H1 (cell line): ENCODE measurements around the gene ZNF599. TPM values are rescaled to one million over a fixed set of nuclear protein-coding genes. Genes with fewer than 3 reads are reported as not detected.

Experiments
- CTCF ChIA-PET: fragments of 300-600 bp; sonication (Branson Sonifier 250); formaldehyde crosslinking; loops from one replicate; lab custom pipeline; 2021; ENCODE audit not compliant: partially characterized antibody; lab: Charles Lee
- POLR2A ChIA-PET: fragments of 300-600 bp; sonication (Branson Sonifier 250); formaldehyde crosslinking; loops from one replicate; lab custom pipeline; 2021; ENCODE audit warnings: inconsistent platforms; ENCODE audit not compliant: partially characterized antibody; lab: Charles Lee
- DNase-seq, 2 experiments: peaks; one replicate each; pipeline versions ENCODE4 v3.0.0 to v3.0.0-alpha.2; 2010 to 2022; ENCODE audit warnings: low spot score in 2 of 2, low read depth in 1 of 2, mixed read lengths in 1 of 2
- FAIRE-seq: peaks from 2 replicates; lab custom pipeline; 2011; peaks lifted over from hg19 to GRCh38; lab: Jason Lieb, UNC
- H2AFZ ChIP-seq: 2 replicates; pipeline ENCODE4 v1.8.1; 2012; ENCODE audit warnings: low read length, inconsistent platforms
- H2AK5ac ChIP-seq: 2 replicates; pipeline ENCODE4 v1.6.1; 2013; ENCODE audit warnings: low read depth, low read length
- H2BK120ac ChIP-seq: replicated peaks from 2 replicates; pipeline ENCODE3; 2013; ENCODE audit warnings: low read depth, low read length, inconsistent platforms
- H2BK12ac ChIP-seq: 2 replicates; pipeline ENCODE4 v1.6.1; 2013; ENCODE audit warnings: low read depth, low read length
- H2BK15ac ChIP-seq: 2 replicates; pipeline ENCODE4 v1.6.1; 2013; ENCODE audit warnings: low read length
- H2BK20ac ChIP-seq: 2 replicates; pipeline ENCODE4 v1.6.1; 2013; ENCODE audit warnings: low read length
- H2BK5ac ChIP-seq: 2 replicates; pipeline ENCODE4 v1.6.1; 2013; ENCODE audit warnings: low read depth, low read length
- H3K14ac ChIP-seq: 2 replicates; pipeline ENCODE4 v1.6.1; 2013; ENCODE audit warnings: inconsistent platforms; ENCODE audit not compliant: insufficient read length
- H3K18ac ChIP-seq: 2 replicates; pipeline ENCODE4 v1.6.1; 2013; ENCODE audit warnings: low read length; ENCODE audit errors: extremely low read depth
- H3K23ac ChIP-seq: 2 replicates; pipeline ENCODE4 v1.6.1; 2013; ENCODE audit warnings: inconsistent platforms; ENCODE audit not compliant: insufficient read length
- H3K23me2 ChIP-seq: 2 replicates; pipeline ENCODE4 v1.6.1; 2013; ENCODE audit warnings: low read depth, low read length
- H3K27ac ChIP-seq: 2 replicates; pipeline ENCODE4 v1.6.1; 2011; ENCODE audit warnings: low read depth, low read length, inconsistent platforms
- H3K27me3 ChIP-seq, 4 experiments: replicated peaks in 1 of 4; 1 replicate in 1 of 4; 2 replicates in 3 of 4; pipeline versions ENCODE4 v1.6.1 to v1.8.1; 2011 to 2013; ENCODE audit warnings: low read length in 3 of 4, mild to moderate bottlenecking in 3 of 4, inconsistent platforms in 2 of 4, mixed read lengths in 2 of 4, moderate library complexity in 1 of 4; ENCODE audit not compliant: control insufficient read depth in 3 of 4, insufficient read depth in 3 of 4; ENCODE audit errors: extremely low read depth in 1 of 4
- H3K36me3 ChIP-seq, 4 experiments: 2 replicates each; pipeline versions ENCODE4 v1.6.1 to v1.8.1; 2011 to 2013; ENCODE audit warnings: mild to moderate bottlenecking in 4 of 4, low read length in 3 of 4, moderate library complexity in 2 of 4, control low read depth in 1 of 4, inconsistent platforms in 1 of 4; ENCODE audit not compliant: insufficient read depth in 4 of 4, control insufficient read depth in 2 of 4
- H3K4ac ChIP-seq: replicated peaks from 2 replicates; pipeline ENCODE3; 2013; ENCODE audit warnings: low read length, low read depth, mixed read lengths, inconsistent platforms; ENCODE audit not compliant: insufficient read length
- H3K4me1 ChIP-seq, 4 experiments: replicated peaks in 1 of 4; 1 replicate in 1 of 4; 2 replicates in 3 of 4; pipeline versions ENCODE4 v1.6.1 to v1.8.1; 2011 to 2013; ENCODE audit warnings: low read length in 3 of 4, inconsistent platforms in 2 of 4, mixed read lengths in 1 of 4; ENCODE audit not compliant: insufficient read depth in 4 of 4, control insufficient read depth in 3 of 4
- H3K4me2 ChIP-seq, 2 experiments: 2 replicates each; pipeline versions ENCODE4 v1.6.1 to v1.8.1; 2011 to 2013; ENCODE audit warnings: low read depth in 2 of 2, low read length in 2 of 2, control low read depth in 1 of 2, inconsistent platforms in 1 of 2, mild to moderate bottlenecking in 1 of 2; ENCODE audit not compliant: insufficient read depth in 1 of 2
- H3K4me3 ChIP-seq, 4 experiments: fragments of 200-600, 300-600 bp in 1 of 4; sonication (generic), shearing (Covaris generic), sonication (Bioruptor Twin) in 1 of 4; 2 replicates each; pipeline versions ENCODE4 v1.5.1 to v1.8.1; 2011 to 2016; ENCODE audit warnings: low read length in 4 of 4, low read depth in 3 of 4, control low read depth in 2 of 4, inconsistent platforms in 2 of 4, mild to moderate bottlenecking in 2 of 4, mixed read lengths in 1 of 4, moderate library complexity in 1 of 4; ENCODE audit not compliant: insufficient read depth in 2 of 4; ENCODE audit errors: extremely low read depth in 1 of 4
- H3K56ac ChIP-seq: replicated peaks from 2 replicates; pipeline ENCODE3; 2013; ENCODE audit warnings: low read depth, mild to moderate bottlenecking, mixed read lengths, low read length, inconsistent platforms; ENCODE audit not compliant: insufficient read length
- H3K79me1 ChIP-seq: 2 replicates; pipeline ENCODE4 v1.6.1; 2013; ENCODE audit warnings: low read depth, low read length, control low read depth
- H3K79me2 ChIP-seq, 2 experiments: 2 replicates each; pipeline versions ENCODE4 v1.6.1 to v1.8.1; 2012 to 2013; ENCODE audit warnings: low read length in 2 of 2, mild to moderate bottlenecking in 2 of 2, inconsistent platforms in 1 of 2; ENCODE audit not compliant: insufficient read depth in 2 of 2, control insufficient read depth in 1 of 2
- H3K9ac ChIP-seq, 4 experiments: replicated peaks in 1 of 4; 1 replicate in 1 of 4; 2 replicates in 3 of 4; pipeline versions ENCODE4 v1.6.1 to v1.8.1; 2011 to 2013; ENCODE audit warnings: low read depth in 3 of 4, low read length in 3 of 4, control low read depth in 2 of 4, mild to moderate bottlenecking in 2 of 4, moderate library complexity in 2 of 4, inconsistent platforms in 1 of 4; ENCODE audit errors: extremely low read depth in 1 of 4
- H3K9me3 ChIP-seq, 2 experiments: 2 replicates each; pipeline versions ENCODE4 v1.6.1 to v1.8.1; 2012 to 2013; ENCODE audit warnings: mild to moderate bottlenecking in 2 of 2, moderate library complexity in 2 of 2, control low read depth in 1 of 2, inconsistent platforms in 1 of 2, low read depth in 1 of 2, low read length in 1 of 2, mixed read lengths in 1 of 2; ENCODE audit not compliant: insufficient read depth in 2 of 2
- H4K20me1 ChIP-seq, 2 experiments: replicated peaks in 1 of 2; 2 replicates each; pipeline versions ENCODE3 to v1.8.1; 2011 to 2013; ENCODE audit warnings: inconsistent platforms in 2 of 2, low read length in 2 of 2, mild to moderate bottlenecking in 1 of 2; ENCODE audit not compliant: insufficient read depth in 2 of 2, control insufficient read depth in 1 of 2
- H4K5ac ChIP-seq: 2 replicates; pipeline ENCODE4 v1.6.1; 2013; ENCODE audit warnings: low read length, low read depth, mixed read lengths, inconsistent platforms; ENCODE audit not compliant: insufficient read length
- H4K8ac ChIP-seq: 2 replicates; pipeline ENCODE4 v1.8.0; 2013; ENCODE audit warnings: mild to moderate bottlenecking, moderate library complexity, low read length, inconsistent platforms; ENCODE audit not compliant: insufficient read depth; ENCODE audit errors: extremely low read depth
- H4K91ac ChIP-seq: replicated peaks from 2 replicates; pipeline ENCODE3; 2013; ENCODE audit warnings: low read length, mixed read lengths, inconsistent platforms; ENCODE audit not compliant: insufficient read length
- CBX5 ChIP-seq: fragments of 300-800, 300-1000 bp; sonication (generic); IDR thresholded peaks from 2 replicates; pipeline ENCODE4 v1.7.1; 2016; ENCODE audit warnings: antibody characterized with exemption, low read length, low read depth
- GABPA ChIP-seq: IDR thresholded peaks from 2 replicates; pipeline ENCODE4 v1.6.1; 2011; ENCODE audit warnings: mild to moderate bottlenecking, low read length, moderate library complexity, borderline replicate concordance; ENCODE audit not compliant: insufficient read depth
- KDM1A ChIP-seq: fragments of 200-600, 300-600 bp; sonication (generic); IDR thresholded peaks from 2 replicates; pipeline ENCODE4 v1.7.1; 2016; ENCODE audit warnings: mild to moderate bottlenecking, low read length, borderline replicate concordance
- KDM5A ChIP-seq: fragments of 200-600 bp; IDR thresholded peaks from 2 replicates; pipeline ENCODE4 v1.7.1; 2012; ENCODE audit warnings: mild to moderate bottlenecking, low read length, inconsistent platforms, mixed read lengths
- MAFK ChIP-seq: IDR thresholded peaks from 2 replicates; pipeline ENCODE4 v1.6.1; 2012; ENCODE audit warnings: low read depth, mild to moderate bottlenecking, improper control_type of control experiment, low read length
- POLR2AphosphoS5 ChIP-seq: IDR thresholded peaks from 2 replicates; pipeline ENCODE4 v1.6.1; 2011; ENCODE audit warnings: low read depth, low read length
- RAD21 ChIP-seq, 2 experiments: IDR thresholded peaks in 1 of 2; conservative IDR thresholded peaks in 1 of 2; 2 replicates each; pipeline ENCODE4 v1.6.1; 2011; ENCODE audit warnings: low read depth in 2 of 2, low read length in 2 of 2, improper control_type of control experiment in 1 of 2, inconsistent platforms in 1 of 2, mild to moderate bottlenecking in 1 of 2, moderate library complexity in 1 of 2
- RXRA ChIP-seq: IDR thresholded peaks from 2 replicates; pipeline ENCODE4 v1.6.1; 2011; ENCODE audit warnings: low read depth, mild to moderate bottlenecking, low read length, moderate library complexity; ENCODE audit not compliant: insufficient read depth
- SIRT6 ChIP-seq: IDR thresholded peaks from one replicate; pipeline ENCODE4 v1.7.1; 2012; ENCODE audit warnings: low read length, inconsistent platforms
- TBP ChIP-seq: IDR thresholded peaks from 2 replicates; pipeline ENCODE4 v1.6.1; 2011; ENCODE audit warnings: low read depth, low read length, improper control_type of control experiment
- ZNF274 ChIP-seq: IDR thresholded peaks from 2 replicates; pipeline ENCODE4 v1.7.0; 2012; ENCODE audit warnings: low read length, borderline replicate concordance; ENCODE audit errors: extremely low read depth
- WGBS, 2 experiments: shearing (Covaris generic) in 1 of 2; methylation state at CpG; one replicate each; pipeline versions ENCODE4 v1.1.6 to v1.1.7; 2013 to 2015; ENCODE audit warnings: low lambda C conversion rate in 2 of 2, mixed read lengths in 2 of 2, inconsistent platforms in 1 of 2, low coverage in 1 of 2, missing lambda C conversion rate in 1 of 2; ENCODE audit not compliant: insufficient replicate concordance in 2 of 2, insufficient coverage in 1 of 2, insufficient read length in 1 of 2; ENCODE audit errors: extremely low coverage in 1 of 2, missing lambda C conversion rate in 1 of 2; 5-methylcytosine and 5-hydroxymethylcytosine counted together
- polyA plus RNA-seq, 7 experiments: library from polyadenylated mRNA; depleted of rRNA in 3 of 7; stranded (reverse) in 5 of 7; unstranded in 2 of 7; fragments of >200 nt in 5 of 7; fragments of 200-250 nt in 2 of 7; gene quantifications; 1 replicate in 5 of 7; 2 replicates in 1 of 7; 4 replicates in 1 of 7; pipeline versions ENCODE4 v1.2.1 to v1.2.3, GENCODE V29; 2011 to 2013; ENCODE audit warnings: missing spikeins in 2 of 7, mixed read lengths in 2 of 7
- total RNA-seq: library from RNA; stranded (reverse); fragmentation: NEBNext Ultra II Directional; extraction: Animal tissue kit (Norgen Biotek cat#: 25700); gene quantifications from 2 replicates; pipeline ENCODE4 v1.2.1, GENCODE V29; 2021
- TF ChIP-seq, protein P1 (sequence below): IDR thresholded peaks from 2 replicates; pipeline ENCODE4 v1.6.1; 2012; ENCODE audit warnings: inconsistent platforms
- TF ChIP-seq, protein P2 (sequence below): IDR thresholded peaks from 2 replicates; pipeline ENCODE4 v1.6.1; 2012; ENCODE audit warnings: low read length, inconsistent platforms

Gene ZNF599
- total and polyA plus RNA-seq, 2 of the 8 experiments (the other 6 are each of a cell fraction or from before 2014, with no cell fraction given): 4.8 to 5.4 TPM

DNA sequence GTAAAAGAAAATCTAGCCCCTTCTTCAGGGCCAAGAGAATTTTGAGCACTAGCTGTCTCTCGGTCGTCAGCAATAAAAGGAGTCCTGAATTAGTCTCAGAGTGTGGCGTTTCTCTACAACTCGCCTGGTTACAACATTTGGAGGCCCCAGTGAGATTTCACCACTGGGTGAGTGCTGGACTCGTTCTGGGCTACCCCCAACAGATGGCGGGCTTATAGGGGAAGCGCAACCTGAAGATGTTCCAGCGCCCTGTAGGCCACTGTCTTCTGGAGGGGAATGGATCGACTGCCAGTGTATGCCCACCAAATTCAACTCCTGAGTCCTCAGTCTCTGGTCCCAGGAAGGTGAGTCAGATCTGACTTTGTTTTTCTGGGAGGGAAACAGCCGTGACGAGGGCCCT is 50.7 kb downstream of the ZNF599 start:
- Histone ChIP-seq H2BK15ac (no peak overlapping the region), H2BK12ac (no peak overlapping the region), H3K9me3 (peaks cover 11 to 20% of the 10 kb centered on the region in 2 experiments; a peak in 3 of 4 replicates), H4K91ac (no peak overlapping the region), H3K9ac (no peak overlapping the region), H3K23ac (no peak overlapping the region), H2BK20ac (no peak overlapping the region), H3K14ac (no peak overlapping the region), H4K8ac (no peak overlapping the region), H3K18ac (no peak overlapping the region), H4K5ac (no peak overlapping the region), H3K4me2 (no peak overlapping the region), H4K20me1 (no peaks in the 10 kb centered on the region), H3K27ac (no peak overlapping the region), H3K4me1 (no peaks in the 10 kb centered on the region), H3K4me3 (no peak overlapping the region), H2AK5ac (no peak overlapping the region), H3K27me3 (no peaks in the 10 kb centered on the region), H2AFZ (no peak overlapping the region), H3K56ac (no peak overlapping the region), H2BK120ac (no peak overlapping the region), H3K23me2 (no peaks in the 10 kb centered on the region), H3K4ac (no peak overlapping the region), H2BK5ac (no peak overlapping the region), H3K79me1 (no peaks in the 10 kb centered on the region), H3K36me3 (no peaks in the 10 kb centered on the region), H3K79me2 (no peaks in the 10 kb centered on the region)
- DNase-seq: no peak
- FAIRE-seq: no peak
- ChIA-PET CTCF (no interaction called here), POLR2A (no interaction called here)
- 81% methylated on average over 11 of the region's 11 CpGs; no CpG with 5 or more reads in 1 of the 2 experiments for WGBS, 2 experiments
- TF ChIP-seq TBP (no peak), GABPA (no peak), RAD21 (IDR thresholded peaks at IDR 0.05 in 1 of 2, conservative IDR thresholded peaks at IDR 0.05 in 1 of 2; ENCODE audit: low read depth in 2 of 2, low read length in 2 of 2) (no peak), KDM5A (no peak), SIRT6 (no peak), CBX5 (no peak), ZNF274 (no peak), KDM1A (no peak), MAFK (no peak), RXRA (no peak), POLR2AphosphoS5 (no peak)
- TF ChIP-seq, protein P1, sequence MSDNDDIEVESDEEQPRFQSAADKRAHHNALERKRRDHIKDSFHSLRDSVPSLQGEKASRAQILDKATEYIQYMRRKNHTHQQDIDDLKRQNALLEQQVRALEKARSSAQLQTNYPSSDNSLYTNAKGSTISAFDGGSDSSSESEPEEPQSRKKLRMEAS: no peak
- TF ChIP-seq, protein P2, sequence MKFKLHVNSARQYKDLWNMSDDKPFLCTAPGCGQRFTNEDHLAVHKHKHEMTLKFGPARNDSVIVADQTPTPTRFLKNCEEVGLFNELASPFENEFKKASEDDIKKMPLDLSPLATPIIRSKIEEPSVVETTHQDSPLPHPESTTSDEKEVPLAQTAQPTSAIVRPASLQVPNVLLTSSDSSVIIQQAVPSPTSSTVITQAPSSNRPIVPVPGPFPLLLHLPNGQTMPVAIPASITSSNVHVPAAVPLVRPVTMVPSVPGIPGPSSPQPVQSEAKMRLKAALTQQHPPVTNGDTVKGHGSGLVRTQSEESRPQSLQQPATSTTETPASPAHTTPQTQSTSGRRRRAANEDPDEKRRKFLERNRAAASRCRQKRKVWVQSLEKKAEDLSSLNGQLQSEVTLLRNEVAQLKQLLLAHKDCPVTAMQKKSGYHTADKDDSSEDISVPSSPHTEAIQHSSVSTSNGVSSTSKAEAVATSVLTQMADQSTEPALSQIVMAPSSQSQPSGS: no peak
